IPS-15b (cell line): Measurements from ENCODE around the gene MAML3.

ENCODE experiments used
- H3K27me3 ChIP-seq: one replicate; pipeline ENCODE4 v1.6.1; 2013; ENCODE audit warnings: low read length; ENCODE audit not compliant: control insufficient read depth, insufficient read depth
- H3K36me3 ChIP-seq: one replicate; pipeline ENCODE4 v1.6.1; 2013; ENCODE audit warnings: low read length; ENCODE audit not compliant: control insufficient read depth, insufficient read depth
- H3K4me1 ChIP-seq: one replicate; pipeline ENCODE4 v1.6.1; 2013; ENCODE audit warnings: mild to moderate bottlenecking, low read length; ENCODE audit not compliant: control insufficient read depth, insufficient read depth
- H3K4me3 ChIP-seq: one replicate; pipeline ENCODE4 v1.5.1; 2013; ENCODE audit warnings: low read depth, low read length
- H3K9ac ChIP-seq: one replicate; pipeline ENCODE4 v1.6.1; 2013; ENCODE audit warnings: low read depth, mild to moderate bottlenecking, low read length
- H3K9me3 ChIP-seq: one replicate; pipeline ENCODE4 v1.6.1; 2013; ENCODE audit warnings: mild to moderate bottlenecking, low read length; ENCODE audit not compliant: control insufficient read depth, insufficient read depth

Gene MAML3

GRCh38 chr4:139904406-139904805 is 249.6 kb downstream of the MAML3 start:
- Histone ChIP-seq H3K36me3 (no peaks in the 10 kb centered on the region), H3K4me1 (peaks cover 13% of the 10 kb centered on the region), H3K4me3 (no peak overlapping the region), H3K9me3 (no peaks in the 10 kb centered on the region), H3K9ac (no peak overlapping the region), H3K27me3 (no peaks in the 10 kb centered on the region)

DNA sequence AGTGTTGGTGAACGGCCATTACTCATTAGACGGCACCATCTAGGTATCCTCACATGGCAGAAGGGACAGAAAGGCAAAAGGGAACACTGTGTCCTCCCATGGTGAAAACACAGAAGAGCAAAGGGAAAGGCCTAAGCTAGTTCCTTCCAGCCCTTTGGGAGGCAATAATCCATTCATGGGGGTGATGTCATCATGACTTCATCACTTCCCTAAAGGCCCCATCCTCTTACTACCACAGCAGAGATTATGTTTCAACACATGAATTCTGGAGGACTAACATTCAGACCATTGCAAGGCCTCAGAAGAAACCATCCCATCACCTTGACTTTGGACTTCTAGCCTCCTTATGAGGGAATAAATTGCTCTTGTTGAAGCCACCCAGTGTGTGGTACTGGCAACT is 250.1 kb downstream of the MAML3 start:
- no peak overlapping the region for H3K9ac ChIP-seq
- no peaks in the 10 kb centered on the region for H3K36me3 ChIP-seq
- no peaks in the 10 kb centered on the region for H3K9me3 ChIP-seq
- H3K4me1 ChIP-seq = peaks cover 13% of the 10 kb centered on the region
- no peak overlapping the region for H3K4me3 ChIP-seq
- no peaks in the 10 kb centered on the region for H3K27me3 ChIP-seq

GRCh38 chr4:139902321-139903320 is 251.4 kb downstream of the MAML3 start:
- Histone ChIP-seq H3K9me3 (no peaks in the 10 kb centered on the region), H3K36me3 (no peaks in the 10 kb centered on the region), H3K9ac (no peak overlapping the region), H3K4me1 (peaks cover 13% of the 10 kb centered on the region), H3K4me3 (no peak overlapping the region), H3K27me3 (no peaks in the 10 kb centered on the region)

GRCh38 chr4:139901531-139902320 is 252.3 kb downstream of the MAML3 start:
- peaks cover 13% of the 10 kb centered on the region for H3K4me1 ChIP-seq
- no peaks in the 10 kb centered on the region for H3K27me3 ChIP-seq
- H3K4me3 ChIP-seq = no peak overlapping the region
- H3K36me3 ChIP-seq = no peaks in the 10 kb centered on the region
- no peak overlapping the region for H3K9ac ChIP-seq
- H3K9me3 ChIP-seq = no peaks in the 10 kb centered on the region

DNA sequence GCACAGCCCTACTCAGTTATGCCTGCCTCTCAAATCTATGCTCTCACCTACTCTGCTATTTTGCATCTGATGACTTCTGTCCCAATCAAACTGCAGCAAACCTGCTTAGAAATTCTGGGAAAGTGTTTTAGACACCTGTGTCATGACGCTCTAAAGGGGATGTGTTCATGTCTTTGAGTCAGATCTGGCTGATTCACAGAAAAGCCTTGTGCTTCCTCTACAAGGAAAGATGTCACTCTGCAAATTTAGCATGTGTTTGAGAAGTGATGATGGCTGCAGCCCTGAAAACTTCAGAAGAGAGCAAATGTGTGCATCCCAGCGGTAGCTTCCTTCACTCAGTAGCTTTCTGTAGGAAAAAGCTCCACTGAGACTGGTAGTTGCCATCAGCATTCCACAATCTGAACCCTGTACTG is 253.0 kb downstream of the MAML3 start:
- Histone ChIP-seq H3K27me3 (no peaks in the 10 kb centered on the region), H3K9ac (no peak overlapping the region), H3K4me3 (no peak overlapping the region), H3K36me3 (no peaks in the 10 kb centered on the region), H3K4me1 (peaks cover 13% of the 10 kb centered on the region), H3K9me3 (no peaks in the 10 kb centered on the region)

DNA sequence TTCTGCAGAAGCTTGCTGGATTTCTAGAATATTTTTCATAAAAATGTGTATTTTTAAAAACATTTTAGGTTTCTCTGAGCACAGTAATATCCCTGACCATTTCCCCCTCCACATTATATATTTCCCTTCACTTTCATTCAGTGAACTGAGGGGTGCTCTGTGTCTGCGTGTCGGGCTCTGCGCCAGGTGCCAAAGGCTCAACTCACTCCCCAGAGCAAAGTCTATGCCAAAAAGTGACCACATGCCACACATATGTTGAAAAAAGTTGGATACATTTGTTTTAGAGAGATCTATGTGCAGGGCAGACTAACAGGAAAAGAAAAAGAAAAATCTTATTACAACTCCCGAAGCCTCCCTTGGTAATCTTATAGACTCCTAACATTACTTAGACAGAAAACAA is 254.6 kb downstream of the MAML3 start:
- Histone ChIP-seq H3K4me1 (peaks cover 13% of the 10 kb centered on the region), H3K4me3 (no peak overlapping the region), H3K27me3 (no peaks in the 10 kb centered on the region), H3K9me3 (no peaks in the 10 kb centered on the region), H3K9ac (no peak overlapping the region), H3K36me3 (no peaks in the 10 kb centered on the region)

DNA sequence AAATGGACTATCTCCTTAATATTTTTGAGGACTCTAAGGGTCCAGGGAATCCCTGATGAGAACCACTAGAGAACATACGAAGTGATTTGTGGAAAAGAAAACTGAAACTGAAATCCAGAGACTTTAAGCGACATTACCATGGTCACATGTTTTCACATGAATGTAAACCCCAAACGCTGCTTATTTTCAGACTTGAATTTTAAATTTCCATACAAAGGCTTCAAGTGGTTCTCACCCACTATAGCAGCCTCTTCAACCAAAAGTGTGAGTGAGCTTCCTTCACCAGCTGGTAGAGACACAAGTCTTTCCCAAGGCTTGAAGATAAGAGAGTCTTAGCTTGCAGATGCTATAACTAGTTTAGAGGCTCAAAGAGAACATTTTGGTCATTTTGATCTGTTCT is 255.7 kb downstream of the MAML3 start:
- peaks cover 13% of the 10 kb centered on the region for H3K4me1 ChIP-seq
- H3K9ac ChIP-seq = no peak overlapping the region
- no peaks in the 10 kb centered on the region for H3K36me3 ChIP-seq
- H3K9me3 ChIP-seq = no peaks in the 10 kb centered on the region
- no peak overlapping the region for H3K4me3 ChIP-seq
- H3K27me3 ChIP-seq = no peaks in the 10 kb centered on the region

- Histone ChIP-seq H3K4me1 (peaks cover 4% of the 10 kb centered on the region), H3K9me3 (no peaks in the 10 kb centered on the region), H3K27me3 (no peaks in the 10 kb centered on the region), H3K36me3 (no peaks in the 10 kb centered on the region), H3K4me3 (no peak overlapping the region), H3K9ac (no peak overlapping the region)
These were observed 257.8 kb downstream of the MAML3 start for GRCh38 chr4:139896091-139896604.

DNA sequence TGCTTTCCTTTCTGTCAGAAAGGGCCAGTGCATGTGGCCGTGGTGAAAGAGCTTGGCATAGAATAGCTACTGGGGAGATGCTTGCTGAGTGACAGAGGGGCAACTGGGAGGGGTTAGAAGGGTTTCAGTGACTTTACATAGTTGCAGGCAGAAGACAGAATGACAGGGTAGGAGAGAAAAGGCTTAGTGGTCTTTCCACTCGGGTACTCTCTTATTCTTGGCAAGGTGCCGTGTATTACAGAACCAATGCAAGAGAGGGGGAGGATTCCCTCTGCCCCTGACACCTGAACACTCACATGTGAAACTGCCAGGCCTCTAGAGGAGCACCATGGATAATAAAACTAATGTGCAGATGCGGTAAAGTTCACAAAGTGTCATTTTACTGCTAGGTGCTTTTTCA is 260.2 kb downstream of the MAML3 start:
- Histone ChIP-seq H3K9me3 (no peaks in the 10 kb centered on the region), H3K9ac (no peak overlapping the region), H3K27me3 (no peaks in the 10 kb centered on the region), H3K36me3 (no peaks in the 10 kb centered on the region), H3K4me1 (no peaks in the 10 kb centered on the region), H3K4me3 (no peak overlapping the region)

DNA sequence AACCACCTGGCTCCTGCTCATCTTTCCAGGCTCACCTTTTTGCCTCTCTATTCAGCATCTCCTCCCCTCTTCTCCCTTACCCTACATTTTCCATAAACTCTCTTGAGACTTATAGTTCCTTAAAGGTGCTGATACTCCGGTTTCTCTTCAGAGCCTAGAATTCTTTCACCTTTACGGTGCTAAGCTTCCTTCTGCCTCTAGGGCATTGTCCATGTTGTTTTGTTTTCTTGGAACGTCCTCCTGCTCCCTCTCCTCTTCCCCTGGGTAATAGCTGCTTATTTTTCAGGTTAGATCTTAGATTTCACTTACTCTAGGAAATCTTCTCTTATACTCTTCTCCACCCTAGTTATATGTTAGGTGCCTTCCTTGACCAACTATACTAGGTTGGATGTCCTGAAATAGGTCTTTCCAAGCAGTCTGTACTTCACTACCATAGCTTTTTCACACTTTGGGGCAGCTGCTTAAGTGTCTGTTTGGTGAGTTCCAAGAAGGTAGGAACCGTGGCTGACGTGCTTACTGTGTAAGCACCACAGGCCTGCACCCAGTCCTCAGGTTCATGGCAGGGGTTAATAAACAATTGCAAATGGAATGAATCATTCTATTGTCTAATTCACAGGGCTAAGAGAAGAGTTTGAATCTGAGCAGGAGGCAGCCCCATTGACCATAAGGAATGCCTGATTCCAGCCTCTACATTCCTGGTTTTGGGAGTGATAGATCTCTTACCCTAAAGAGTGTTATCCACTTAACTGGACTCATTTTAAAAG is 260.8 kb downstream of the MAML3 start:
- Histone ChIP-seq H3K36me3 (no peaks in the 10 kb centered on the region), H3K9ac (no peak overlapping the region), H3K4me3 (no peak overlapping the region), H3K9me3 (no peaks in the 10 kb centered on the region), H3K27me3 (no peaks in the 10 kb centered on the region), H3K4me1 (peaks cover 3% of the 10 kb centered on the region)

GRCh38 chr4:139890816-139891215 is 263.2 kb downstream of the MAML3 start:
- peaks cover 4% of the 10 kb centered on the region for H3K4me1 ChIP-seq

More at GRCh38 chr4:139890816-139891215, 263.2 kb downstream of the MAML3 start:
- Histone ChIP-seq H3K9me3 (no peaks in the 10 kb centered on the region), H3K36me3 (no peaks in the 10 kb centered on the region), H3K4me3 (no peak overlapping the region), H3K27me3 (no peaks in the 10 kb centered on the region), H3K9ac (no peak overlapping the region)
